A549 (cell line): ENCODE measurements around the gene NUP62.

Experiments used
- GATA3 ChIP-seq: IDR thresholded peaks from 2 replicates; pipeline ENCODE4 v1.6.1; 2012; ENCODE audit warnings: borderline replicate concordance
- MAX ChIP-seq: IDR thresholded peaks from 2 replicates; pipeline ENCODE4 v1.6.1; 2012
- NPAS2 ChIP-seq: fragments of 250-450 bp; sonication (Bioruptor Pico); IDR thresholded peaks from 2 replicates; pipeline ENCODE4 v1.8.0; 2022; ENCODE audit warnings: mild to moderate bottlenecking, moderate library complexity, borderline replicate concordance
- REST ChIP-seq: fragments of 200-600 bp; sonication (generic); IDR thresholded peaks from 2 replicates; pipeline ENCODE4 v1.6.1; 2016; ENCODE audit warnings: antibody characterized with exemption, mild to moderate bottlenecking, moderate library complexity

DNA sequence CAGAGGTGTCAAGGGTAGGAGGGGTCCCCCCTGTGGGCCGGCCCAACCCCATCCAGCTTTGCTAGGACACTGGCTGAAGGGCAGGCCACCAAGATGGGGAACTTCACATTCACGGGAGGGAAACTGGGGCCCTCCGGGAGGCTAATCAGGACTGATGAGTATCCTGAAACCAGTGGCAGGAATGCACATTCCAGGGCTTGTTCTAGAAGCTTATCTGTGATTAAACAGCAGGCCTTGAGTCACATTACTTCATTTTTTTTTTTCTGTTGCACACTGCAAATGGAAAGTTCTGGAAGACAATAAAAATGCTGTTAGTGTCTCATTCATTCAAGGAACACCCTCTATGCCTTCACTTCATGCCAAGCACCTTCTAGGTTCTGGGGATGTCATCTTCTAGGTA lies 47.2 kb upstream of the NUP62 start:
- TF ChIP-seq REST, result no peak
- no peak for TF ChIP-seq MAX
- TF ChIP-seq GATA3, result no peak
- no peak for TF ChIP-seq NPAS2 (CRISPR knock-in tag)
